Fibroblast of skin of right biceps (primary cell): ENCODE measurements around the gene CCDC74B.
"Not testable (repeated sequence)": the region's sequence is repeated elsewhere in the genome, so short reads cannot be mapped to it uniquely, and the experiment has no call there.

Source experiments
- DNase-seq: peaks from one replicate; pipeline ENCODE4 v3.0.0-alpha.2; 2013

CCDC74B gene

DNA sequence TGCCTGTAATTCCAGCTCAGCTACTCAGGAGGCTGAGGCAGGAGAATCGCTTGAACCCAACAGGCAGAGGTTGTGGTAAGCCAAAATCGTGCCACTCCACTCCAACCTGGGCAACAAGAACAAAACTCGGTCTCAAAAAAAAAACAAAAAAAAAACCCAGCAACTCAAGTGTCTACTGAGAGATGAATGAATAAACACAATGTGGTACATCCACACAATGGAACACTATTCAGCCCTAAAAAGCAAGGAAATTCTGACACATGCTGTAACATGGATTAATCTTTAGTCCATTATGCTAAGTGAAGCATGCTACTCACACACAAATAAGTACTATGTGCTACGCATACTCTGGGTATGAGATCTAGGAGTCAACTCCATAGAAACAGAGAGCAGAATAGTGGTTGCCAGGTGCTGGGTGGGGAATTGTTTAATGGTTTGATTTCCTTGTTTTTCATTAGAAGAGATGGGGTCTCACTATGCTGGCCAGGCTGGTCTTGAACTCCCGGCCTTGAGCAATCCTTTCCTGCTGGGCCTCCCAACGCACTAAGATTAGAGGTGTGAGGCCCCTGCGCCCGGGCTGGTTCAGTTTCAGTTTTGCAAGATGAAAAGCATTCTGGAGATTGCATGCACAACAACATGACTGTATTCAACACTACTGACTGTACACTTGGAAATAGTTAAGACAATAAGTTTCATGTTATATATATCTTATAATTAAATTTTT, 20.5 kb upstream of the CCDC74B start:
- no peak for DNase-seq

- DNase-seq: no peak
Observed at GRCh38 chr2:130162968-130163367, 18.1 kb upstream of the CCDC74B start.

DNA sequence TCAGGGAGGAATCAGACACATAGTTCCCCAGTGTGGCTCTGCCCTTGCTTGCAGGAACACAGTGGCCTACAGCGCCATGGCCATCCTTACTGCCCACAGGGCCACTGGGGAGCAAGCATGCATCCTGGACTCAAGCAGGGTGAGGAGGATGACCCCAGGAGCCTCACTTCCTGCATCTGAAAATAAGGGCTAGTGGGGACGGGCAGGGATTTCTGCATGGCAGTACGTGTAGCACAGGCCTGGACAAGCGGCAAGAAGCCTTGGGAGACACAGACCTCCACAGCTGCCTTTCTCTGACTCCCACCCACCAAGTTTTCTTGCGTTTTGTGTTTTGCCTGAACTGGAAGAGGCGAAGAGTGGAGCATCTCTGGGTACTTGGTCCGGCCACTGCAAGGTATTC, 17.6 kb upstream of the CCDC74B start:
- not testable (repeated sequence) for DNase-seq

DNA sequence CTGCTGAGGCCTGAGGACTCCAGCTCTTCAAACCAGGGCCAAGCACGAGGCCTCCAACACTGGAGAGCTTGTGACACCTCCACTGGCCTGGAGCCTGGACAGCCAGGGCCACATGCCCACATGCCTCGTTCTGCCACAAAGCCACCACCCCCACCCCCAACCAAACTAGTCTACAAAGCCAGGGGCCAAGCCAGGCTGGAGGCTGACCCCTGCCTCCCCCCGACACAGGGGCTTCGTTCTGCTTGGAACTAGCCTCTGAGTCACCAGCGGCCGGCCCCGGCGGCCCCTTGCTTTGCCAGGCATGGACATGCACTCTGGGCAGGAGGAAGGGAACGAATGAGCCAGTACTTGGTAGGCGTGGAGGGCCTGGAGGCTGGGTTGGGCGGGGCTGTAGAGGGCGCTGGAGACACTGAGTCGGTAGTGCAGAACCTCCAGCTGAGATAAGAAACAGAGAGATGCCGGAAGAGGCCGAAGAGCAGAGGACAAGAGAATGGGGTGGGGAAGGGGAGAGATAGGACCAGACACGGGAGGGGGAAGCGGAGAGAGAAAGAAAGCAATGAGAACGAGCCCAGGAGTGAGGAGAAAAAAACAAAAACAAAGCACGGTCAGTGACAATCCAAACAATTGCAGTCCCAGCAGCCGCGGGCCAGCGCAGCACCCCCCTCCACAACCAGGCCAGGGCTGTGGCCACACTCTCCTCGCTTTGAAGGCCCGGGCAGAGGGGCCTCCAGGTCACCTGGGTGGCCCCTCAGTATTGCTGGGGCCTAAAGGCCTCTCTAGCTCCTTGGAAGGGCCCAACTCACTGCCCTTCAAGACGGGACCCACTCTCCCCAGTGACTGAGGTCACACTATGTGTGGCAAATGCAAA, 16.2 kb upstream of the CCDC74B start:
- DNase-seq: not testable (repeated sequence)

DNA sequence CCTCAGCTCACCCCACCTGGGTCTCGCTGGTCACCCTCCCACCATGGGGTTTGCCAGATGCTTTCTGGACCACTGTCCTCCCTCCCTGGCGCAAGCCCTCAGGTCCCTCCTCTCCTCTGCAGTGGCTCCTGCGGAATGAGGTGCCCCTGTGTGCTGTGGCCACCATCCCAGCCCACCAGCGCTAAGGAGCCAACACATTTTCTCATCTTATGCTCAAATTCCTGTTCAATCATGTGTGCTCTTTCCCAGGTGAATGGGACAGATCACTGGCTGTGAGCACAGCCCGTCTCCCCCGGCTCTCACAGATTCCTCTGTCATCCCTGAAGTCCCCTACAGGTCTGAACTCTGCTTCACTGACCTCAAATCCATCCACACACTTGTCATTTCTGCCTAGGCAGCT, 15.2 kb upstream of the CCDC74B start:
- DNase-seq: no peak

DNA sequence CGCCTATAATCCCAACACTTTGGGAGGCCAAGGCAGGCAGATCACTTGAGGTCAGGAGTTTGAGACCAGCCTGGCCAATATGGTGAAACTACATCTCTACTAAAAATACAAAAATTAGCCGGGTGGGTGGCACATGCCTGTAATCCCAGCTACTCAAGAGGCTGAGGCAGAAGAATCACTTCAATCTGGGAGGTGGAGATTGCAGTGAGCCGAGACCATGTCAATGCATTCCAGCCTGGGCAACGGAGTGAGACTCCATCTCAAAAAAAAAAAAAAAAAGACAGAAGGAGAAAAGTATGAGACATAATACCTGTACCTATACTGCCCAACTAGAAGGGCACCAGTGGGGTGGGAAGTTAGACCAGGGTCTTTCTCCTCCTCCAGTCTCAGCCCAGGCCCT, 14.5 kb upstream of the CCDC74B start:
- DNase-seq: not testable (repeated sequence)

DNA sequence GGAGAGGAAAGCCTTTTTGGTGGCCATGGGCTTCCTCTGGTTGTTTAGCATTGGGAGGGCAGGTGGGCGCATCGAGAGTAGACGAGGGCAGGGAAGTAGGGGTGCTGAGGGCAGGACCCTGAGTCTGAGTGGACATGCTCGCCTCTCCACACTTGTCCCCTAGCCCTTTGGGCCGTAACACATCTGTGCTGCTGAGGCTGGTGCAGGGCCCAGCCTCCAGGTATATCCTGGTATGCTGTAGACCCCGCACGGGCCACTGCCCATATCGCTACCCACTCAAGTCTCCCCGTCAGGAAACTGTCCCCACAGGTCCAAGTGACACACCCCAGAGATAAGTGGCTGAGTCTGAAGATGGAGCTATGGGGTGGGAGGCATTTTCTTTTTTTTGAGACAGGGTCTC, 13.7 kb upstream of the CCDC74B start:
- no peak for DNase-seq

DNA sequence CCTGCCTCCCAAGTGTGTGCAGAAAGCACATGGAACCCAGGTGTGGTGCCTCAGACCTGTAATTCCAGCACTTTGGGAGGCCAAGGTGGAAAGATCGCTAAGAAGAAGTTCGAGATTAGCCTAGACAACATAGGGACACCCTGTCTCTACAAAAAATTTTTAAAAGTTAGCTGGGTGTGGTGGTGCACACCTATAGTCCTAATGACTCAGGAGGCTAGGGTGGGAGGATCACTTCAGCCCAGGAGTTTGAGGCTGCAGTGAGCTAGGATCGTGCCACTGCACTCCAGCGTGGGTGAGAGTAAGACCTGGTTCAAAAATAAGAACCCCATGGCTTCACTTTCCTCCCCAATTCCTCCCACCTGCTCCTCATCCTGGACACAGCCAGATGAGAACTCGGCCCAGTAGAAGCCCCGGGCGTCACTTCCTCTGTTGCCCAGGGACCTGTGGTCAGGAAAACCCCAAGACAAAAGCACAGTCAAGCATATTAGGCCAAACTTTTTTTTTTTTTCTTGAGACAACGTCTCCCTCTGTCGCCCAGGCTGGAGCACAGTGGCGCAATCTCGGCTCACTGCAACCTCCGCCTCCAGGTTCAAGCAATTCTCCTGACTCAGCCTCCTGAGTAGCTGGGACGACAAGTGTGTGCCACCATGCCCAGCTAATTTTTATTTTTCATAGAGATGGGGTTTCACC, 13.1 kb upstream of the CCDC74B start:
- DNase-seq: not testable (repeated sequence)

- not testable (repeated sequence) for DNase-seq
Observed at GRCh38 chr2:130157354-130157753, 12.4 kb upstream of the CCDC74B start.

- no peak for DNase-seq
Observed at GRCh38 chr2:130156624-130157004, 11.7 kb upstream of the CCDC74B start.

DNA sequence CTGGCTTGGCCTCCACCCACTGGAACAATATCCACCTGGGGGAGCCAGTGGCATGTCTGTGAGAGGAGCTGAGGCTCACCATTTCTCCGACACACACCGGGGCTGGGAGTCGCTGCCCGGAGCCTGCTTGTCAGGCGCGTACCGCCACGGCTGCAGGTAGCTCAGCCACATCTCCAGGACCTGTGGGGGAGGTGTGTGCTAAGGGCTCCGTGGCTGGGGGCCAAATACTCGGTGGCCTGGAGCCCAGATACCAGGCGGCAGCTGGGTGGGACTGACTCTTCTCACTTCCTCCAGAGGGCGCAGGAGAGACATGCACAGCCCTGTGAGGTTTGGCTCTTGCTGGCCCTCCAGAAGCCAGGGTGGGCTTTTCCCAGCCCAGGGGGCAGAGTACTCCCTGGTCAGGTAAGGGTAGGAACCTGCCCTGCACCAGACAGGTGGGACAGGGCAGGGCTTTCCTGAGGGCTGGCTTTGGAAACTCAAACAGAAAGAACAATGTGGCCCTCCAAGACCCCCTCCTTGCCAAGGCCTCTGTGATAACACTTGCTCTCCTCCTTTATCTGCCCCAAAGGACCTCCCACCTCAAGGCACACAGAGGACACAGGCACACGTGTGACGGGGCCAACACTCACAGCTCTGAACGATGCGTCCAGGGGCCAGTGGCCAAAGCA, 11.2 kb upstream of the CCDC74B start:
- peak; percentile 55 for DNase-seq

DNA sequence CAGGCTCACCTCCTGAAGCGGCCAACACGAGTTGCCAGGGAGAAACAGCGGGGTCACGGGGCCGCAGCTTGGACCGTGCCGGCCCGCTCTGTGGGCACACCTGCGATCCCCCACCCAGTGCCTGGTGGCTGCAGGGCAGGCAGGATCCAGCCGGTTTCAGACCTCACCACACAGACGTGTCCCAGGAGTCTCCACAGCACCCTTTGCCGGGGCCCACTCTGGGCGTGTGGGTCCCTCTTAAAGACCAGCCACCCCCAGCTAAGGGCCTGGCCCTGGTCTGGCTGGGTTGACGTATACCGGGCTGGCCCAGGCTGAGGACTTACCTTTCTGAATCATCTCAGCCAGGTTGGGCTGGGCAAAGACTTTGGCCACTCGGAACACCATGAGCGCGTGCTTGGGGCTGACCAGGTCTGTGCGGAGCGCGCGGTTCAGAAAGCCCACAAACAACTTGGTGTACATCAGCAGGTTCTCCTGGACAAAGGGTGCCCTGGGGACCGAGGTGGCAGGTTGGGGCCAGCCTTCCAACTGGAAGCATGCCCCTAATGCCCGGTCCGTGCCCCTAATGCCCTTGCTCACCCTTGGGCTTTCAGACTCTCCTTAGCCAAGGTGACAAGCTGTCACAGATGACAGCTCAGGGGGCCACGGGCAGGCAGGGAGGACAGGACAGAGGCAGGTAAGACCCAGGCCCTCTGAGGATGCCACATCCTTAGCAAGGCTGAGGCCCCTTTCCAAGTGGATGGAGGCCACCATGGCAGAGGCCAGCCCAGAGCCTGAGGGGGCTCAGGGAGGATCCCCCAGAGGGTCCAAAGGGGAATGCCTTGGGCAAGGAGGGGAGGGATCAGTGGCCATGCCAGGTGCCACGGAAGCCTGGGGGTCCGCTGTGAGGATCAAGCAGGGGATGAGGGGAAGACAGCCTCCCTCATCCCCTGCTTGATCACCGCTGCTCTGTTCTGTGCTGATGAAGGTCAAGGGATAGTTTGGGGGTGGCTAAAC, 10.2 kb upstream of the CCDC74B start:
- no peak for DNase-seq

- DNase-seq: not testable (repeated sequence)
Observed at GRCh38 chr2:130154423-130154770, 9.5 kb upstream of the CCDC74B start.

DNA sequence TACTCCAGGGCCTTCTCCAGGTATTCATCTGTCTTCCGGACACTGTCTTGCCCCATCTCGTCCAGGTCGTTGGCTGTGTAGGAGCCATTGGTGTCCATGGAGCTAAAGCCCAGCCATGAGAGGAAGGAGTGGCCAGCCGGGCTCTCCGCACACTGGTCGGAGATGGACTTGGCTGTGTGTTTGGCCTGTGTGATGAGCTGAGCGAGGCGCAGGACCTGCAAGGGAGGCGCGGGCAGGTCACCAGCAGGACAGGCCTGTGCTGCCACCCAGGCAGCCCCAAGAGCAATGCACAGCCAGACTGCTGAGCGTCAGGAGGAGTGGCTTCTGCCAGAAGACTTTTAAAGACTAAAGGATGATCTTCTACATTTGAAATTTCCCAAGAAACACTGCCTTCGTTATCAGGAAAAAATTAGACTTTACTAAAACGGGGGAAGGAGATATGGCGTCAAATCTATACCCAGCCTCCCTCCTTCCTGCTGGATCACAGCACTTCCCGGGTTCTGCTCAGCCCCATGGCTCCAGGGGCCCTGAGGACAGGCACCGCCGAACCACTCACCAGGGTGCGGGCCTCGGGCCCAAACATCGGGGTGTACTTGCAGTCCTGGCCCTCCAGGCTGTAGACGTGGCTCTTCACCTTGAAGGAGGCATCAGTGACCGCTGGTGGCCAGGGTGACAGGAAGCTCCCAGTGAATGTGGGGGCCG, 9.0 kb upstream of the CCDC74B start:
- not testable (repeated sequence) for DNase-seq

GRCh38 chr2:130152816-130153595, 8.1 kb upstream of the CCDC74B start:
- no peak for DNase-seq

GRCh38 chr2:130152136-130152815, 7.4 kb upstream of the CCDC74B start:
- DNase-seq: not testable (repeated sequence)

GRCh38 chr2:130151145-130151512, 6.2 kb upstream of the CCDC74B start:
- not testable (repeated sequence) for DNase-seq

DNA sequence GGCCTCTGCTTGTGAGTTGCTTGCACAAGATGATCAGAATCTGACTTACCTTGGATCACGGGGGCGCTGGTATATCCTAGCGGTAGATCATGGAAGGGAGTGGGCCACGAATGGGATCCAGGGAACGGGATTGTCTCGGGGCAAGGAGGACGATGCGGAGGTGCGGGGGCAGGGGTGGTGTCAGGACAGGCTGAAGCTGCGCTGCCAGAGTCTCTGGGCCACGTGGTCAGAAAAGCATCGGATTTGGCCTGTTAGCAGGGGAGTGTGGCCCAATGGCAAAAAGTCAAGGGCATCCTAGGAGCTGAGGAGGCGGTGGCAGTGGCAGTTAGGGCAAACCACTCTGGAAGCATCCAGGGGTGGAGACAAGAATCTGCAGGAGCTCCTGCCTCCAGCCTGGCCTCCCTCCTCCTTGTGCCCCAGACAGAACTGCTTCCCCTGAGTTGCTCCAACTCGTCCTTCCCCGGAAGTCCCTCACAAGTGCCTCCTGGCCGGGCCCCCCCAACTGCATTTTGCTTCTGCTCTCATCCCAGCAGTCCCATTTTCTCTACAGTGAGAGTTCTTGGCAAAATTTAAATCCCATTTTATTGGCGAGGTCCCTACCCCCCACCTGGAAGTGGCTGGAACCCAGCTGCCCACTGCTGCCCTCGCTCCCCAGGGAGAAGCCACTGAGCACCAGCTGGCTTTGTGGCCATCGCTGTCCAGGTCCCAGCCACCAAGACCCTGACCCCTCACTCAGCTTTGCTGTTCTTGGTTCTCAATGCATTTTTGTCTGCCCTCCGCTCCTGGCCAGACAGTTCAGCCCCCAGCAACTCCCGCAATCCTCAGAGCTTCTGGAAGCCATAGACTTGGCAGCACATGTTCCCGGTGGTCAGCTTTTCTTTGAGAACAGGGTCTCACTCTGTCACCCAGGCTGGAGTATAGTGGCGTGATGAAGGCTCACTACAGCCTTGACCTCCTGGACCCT, 5.6 kb upstream of the CCDC74B start:
- DNase-seq: no peak

DNA sequence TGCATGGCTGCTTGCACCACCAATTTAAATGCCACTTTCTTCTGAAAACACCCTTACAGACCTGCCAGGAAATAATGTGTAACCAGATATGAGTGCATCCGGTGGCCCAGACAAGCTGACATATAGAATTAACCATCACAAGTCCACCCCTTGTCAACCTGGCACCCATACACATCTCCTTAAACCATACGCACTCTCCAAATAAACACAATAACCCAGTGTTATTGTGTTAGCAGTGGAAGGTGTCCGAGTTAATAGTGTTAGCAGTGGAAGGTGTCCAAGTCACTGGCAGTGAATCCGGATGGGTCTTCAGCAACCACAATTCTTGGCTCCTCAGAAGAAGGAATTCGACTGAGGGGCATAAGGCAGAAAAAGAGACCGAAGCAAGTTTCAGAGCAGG, 3.6 kb upstream of the CCDC74B start:
- DNase-seq: not testable (repeated sequence)
